ENCODE data around the gene UEVLD.

- no peak for TF ChIP-seq YY1 (IDR thresholded peaks at IDR 0.05; ENCODE audit: insufficient read depth, insufficient read length)
- no peak for TF ChIP-seq SUZ12 (IDR thresholded peaks at IDR 0.05; ENCODE audit: extremely low read depth, insufficient read depth, insufficient read length)
Measured at GRCh38 chr11:18522388-18522787, 66.1 kb downstream of the UEVLD start.

All from NT2/D1 (cell line).